ENCODE results near the gene MRPL28.

DNA sequence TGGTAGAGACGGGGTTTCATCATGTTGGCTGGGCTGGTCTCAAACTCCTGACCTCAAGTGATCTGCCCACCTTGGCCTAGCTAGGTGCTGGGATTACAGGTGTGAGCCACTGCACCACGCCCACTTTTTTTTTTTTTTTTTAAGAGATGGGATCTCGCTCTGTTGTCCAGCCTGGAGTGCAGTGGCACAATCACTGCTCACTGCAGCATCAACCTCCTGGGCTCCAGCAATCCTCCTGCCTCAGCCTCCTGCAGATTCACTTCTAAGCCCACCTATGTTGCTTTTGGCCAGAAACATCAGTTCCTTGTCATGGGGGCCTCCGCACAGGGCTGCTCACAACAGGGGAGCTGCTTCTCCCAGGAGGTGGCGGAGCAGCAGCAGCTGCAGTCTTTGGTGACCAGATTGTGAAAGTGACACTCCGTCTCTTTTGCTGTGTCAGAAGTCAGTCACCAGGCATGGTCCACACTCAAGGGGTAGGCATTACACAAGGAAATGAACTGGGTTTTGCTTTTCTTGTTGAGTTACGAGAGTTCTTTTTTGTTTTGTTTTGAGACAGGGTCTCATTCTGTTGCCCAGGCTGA lies 22.2 kb upstream of the MRPL28 start:
- no peak for TF ChIP-seq ZNF274 (IDR thresholded peaks at IDR 0.05; ENCODE audit: low read depth, low read length)
- no peak for TF ChIP-seq YY1 (IDR thresholded peaks at IDR 0.05; ENCODE audit: insufficient read depth, insufficient read length)
- TF ChIP-seq SUZ12 (IDR thresholded peaks at IDR 0.05; ENCODE audit: extremely low read depth, insufficient read depth, insufficient read length) = no peak
